Lung (tissue), 12 donors: ENCODE results near the gene FGR. TPM values are rescaled to one million over a fixed set of nuclear protein-coding genes. Genes with fewer than 3 reads are reported as not detected.

Source experiments
- ATAC-seq: fragments of 200-7000 bp; cut with Tn5 transposase; one replicate; pipeline ENCODE4 v1.9.1; 2020; ENCODE audit warnings: moderate number of reproducible peaks; ENCODE audit not compliant: insufficient read depth, low FRiP score
- DNase-seq, 3 donors: peaks; one replicate each; pipeline ENCODE4 v3.0.0-alpha.2; 2013 to 2017
- H3K27ac ChIP-seq, 2 donors: one replicate each; pipeline ENCODE4 v1.5.1; 2013; ENCODE audit warnings: mild to moderate bottlenecking in 2 of 2, moderate library complexity in 2 of 2, control low read depth in 1 of 2, inconsistent platforms in 1 of 2, low read depth in 1 of 2, low read length in 1 of 2
- H3K27me3 ChIP-seq, 3 donors: one replicate each; pipeline ENCODE4 v1.5.1; 2013; ENCODE audit warnings: low read length in 2 of 3; ENCODE audit not compliant: control insufficient read depth in 3 of 3, insufficient read depth in 3 of 3
- H3K36me3 ChIP-seq, 4 donors: one replicate each; pipeline ENCODE4 v1.5.1; 2013; ENCODE audit warnings: low read length in 4 of 4, mild to moderate bottlenecking in 1 of 4, moderate library complexity in 1 of 4; ENCODE audit not compliant: control insufficient read depth in 4 of 4, insufficient read depth in 4 of 4
- H3K4me1 ChIP-seq, 5 donors: one replicate each; pipeline ENCODE4 v1.5.1; 2013; ENCODE audit warnings: low read length in 5 of 5, mild to moderate bottlenecking in 2 of 5, moderate library complexity in 1 of 5; ENCODE audit not compliant: control insufficient read depth in 5 of 5, insufficient read depth in 5 of 5
- H3K4me3 ChIP-seq: one replicate; pipeline ENCODE4 v1.5.1; 2013; ENCODE audit warnings: mild to moderate bottlenecking, control low read depth, moderate library complexity
- H3K9ac ChIP-seq, 2 donors: one replicate each; pipeline ENCODE4 v1.5.1; 2013; ENCODE audit warnings: low read length in 2 of 2, control low read depth in 1 of 2; ENCODE audit not compliant: insufficient read depth in 1 of 2
- H3K9me3 ChIP-seq, 4 donors: one replicate each; pipeline ENCODE4 v1.5.1; 2013; ENCODE audit warnings: low read length in 3 of 4, mild to moderate bottlenecking in 1 of 4, moderate library complexity in 1 of 4; ENCODE audit not compliant: control insufficient read depth in 4 of 4, insufficient read depth in 3 of 4
- CTCF ChIP-seq: IDR thresholded peaks from 2 replicates; pipeline ENCODE4 v1.5.1; 2012; ENCODE audit warnings: mild to moderate bottlenecking; ENCODE audit errors: control extremely low read depth, extremely low read depth
- WGBS, 2 donors: extraction: QIAGEN DNeasy Blood & Tissue Kit; methylation state at CpG; one replicate each; pipeline ENCODE4 v1.1.7; 2013; 5-methylcytosine and 5-hydroxymethylcytosine counted together
- polyA plus RNA-seq, 2 donors: library from polyadenylated mRNA; stranded (reverse); fragments of 200-250 nt; gene quantifications; one replicate each; pipeline ENCODE4 v1.2.1, GENCODE V29; 2013
- total RNA-seq, 2 donors: library from RNA; depleted of rRNA in 1 of 2; stranded (reverse); fragments of >200 nt in 1 of 2; gene quantifications; one replicate each; pipeline ENCODE4 v1.2.1, GENCODE V29; 2014 to 2021
- donor health status: control.
- donor health status: control.
- donor health status: Bipolar disorder and iron deficiency.
- donor health status: healthy.
- donor health status: DM: yes; HTN: yes; CAD: no.

FGR gene
- total and polyA plus RNA-seq, 4 donors, result 26.6 to 403 (median 111) TPM

GRCh38 chr1:27662261-27662660 lies 27.3 kb upstream of the FGR start:
- H3K9me3 ChIP-seq, result no peaks in the 10 kb centered on the region
- peaks cover 0 to 5% (median 0%) of the 10 kb centered on the region in 4 donors for H3K36me3 ChIP-seq
- H3K27me3 ChIP-seq, result no peaks in the 10 kb centered on the region
- peaks cover 0 to 13% (median 4%) of the 10 kb centered on the region in 5 donors for H3K4me1 ChIP-seq
- peak overlapping the region; percentile 50 to 91 for H3K27ac ChIP-seq
- no peak overlapping the region for H3K9ac ChIP-seq
- TF ChIP-seq CTCF, result no peak
- 71 to 81% methylated on average over 5 of the region's 5 CpGs for WGBS, 2 donors
- no peak overlapping the region for H3K4me3 ChIP-seq
- no peak for DNase-seq
- no peak for ATAC-seq

GRCh38 chr1:27661412-27662075 lies 26.6 kb upstream of the FGR start:
- peaks cover 0 to 13% (median 7%) of the 10 kb centered on the region in 5 donors for H3K4me1 ChIP-seq
- H3K27me3 ChIP-seq, result no peaks in the 10 kb centered on the region
- no peak for TF ChIP-seq CTCF
- WGBS, 2 donors, result 96 to 97% methylated on average over 8 of the region's 8 CpGs
- no peaks in the 10 kb centered on the region for H3K9me3 ChIP-seq
- no peak overlapping the region for H3K9ac ChIP-seq
- DNase-seq (no peak), ATAC-seq (no peak)
- H3K4me3 ChIP-seq, result no peak overlapping the region
- no peak overlapping the region for H3K27ac ChIP-seq
- H3K36me3 ChIP-seq, result peaks cover 0 to 3% (median 0%) of the 10 kb centered on the region in 4 donors

GRCh38 chr1:27660300-27660835 lies 25.4 kb upstream of the FGR start:
- Histone ChIP-seq H3K4me1 (peaks cover 0 to 17% (median 7%) of the 10 kb centered on the region in 5 donors), H3K4me3 (no peak overlapping the region), H3K36me3 (no peaks in the 10 kb centered on the region), H3K9ac (peak overlapping the region in 1 of 2 donors; percentile 56), H3K27me3 (no peaks in the 10 kb centered on the region), H3K9me3 (no peaks in the 10 kb centered on the region), H3K27ac (peak overlapping the region; percentile 62 to 89)
- DNase-seq (no peak), ATAC-seq (no peak)
- 55 to 60% methylated on average over 10 of the region's 10 CpGs for WGBS, 2 donors
- TF ChIP-seq CTCF, result no peak
